Naive thymus-derived CD4-positive, alpha-beta T cell (primary cell): Measurements from ENCODE around the gene SACS. TPM values are rescaled to one million over a fixed set of nuclear protein-coding genes. Genes with fewer than 3 reads are reported as not detected.

ENCODE experiments used
- polyA plus RNA-seq, 2 donors: library from polyadenylated mRNA; unstranded; fragments of 300-500 nt; fragmentation: Illumina TruSeq; gene quantifications; one replicate each; pipeline ENCODE4 v1.2.3, GENCODE V29; 2021
- total RNA-seq, 6 experiments: library from RNA in 5 of 6; stranded (reverse) in 5 of 6; gene quantifications; 1 replicate in 5 of 6; 2 replicates in 1 of 6; pipeline ENCODE4 v1.2.3 and lab custom pipeline; 2021 to 2026

SACS gene
- total and polyA plus RNA-seq, 7 experiments from 2014 or later, result 3.7 to 31.7 (median 13.3) TPM

Other genes starting within 250 kb of the SACS start
- under 1 TPM in 2 of 5 experiments, not detected in 3; 0.10 to 0.24 TPM for gene TNFRSF19, start 136.7 kb upstream of the SACS start, total RNA-seq
- gene TNFRSF19, start 136.7 kb upstream of the SACS start, polyA plus RNA-seq, result not detected